Chondrocyte (in vitro differentiated cells): ENCODE measurements around the gene NPTX2. TPM values are rescaled to one million over a fixed set of nuclear protein-coding genes. Genes with fewer than 3 reads are reported as not detected.
"Not testable (repeated sequence)": the region's sequence is repeated elsewhere in the genome, so short reads cannot be mapped to it uniquely, and the experiment has no call there.

Experiments
- DNase-seq: peaks from one replicate; pipeline ENCODE4 v3.0.0; 2021; ENCODE audit warnings: mixed read lengths, low spot score
- H3K27ac Mint-ChIP-seq: one replicate; pipeline ENCODE4 v1.8.0; 2021; ENCODE audit warnings: mild to moderate bottlenecking, moderate library complexity, mixed read lengths; ENCODE audit not compliant: unreplicated experiment
- H3K27me3 Mint-ChIP-seq: 2 replicates; pipeline ENCODE4 v1.8.0; 2021; ENCODE audit warnings: low read depth, mixed read lengths
- H3K36me3 Mint-ChIP-seq: 2 replicates; pipeline ENCODE4 v1.8.0; 2021; ENCODE audit warnings: low read depth, mixed read lengths
- H3K4me1 Mint-ChIP-seq: 2 replicates; pipeline ENCODE4 v1.8.0; 2021; ENCODE audit warnings: low read depth, mild to moderate bottlenecking, mixed read lengths
- H3K4me3 Mint-ChIP-seq: one replicate; pipeline ENCODE4 v1.8.0; 2021; ENCODE audit warnings: mild to moderate bottlenecking, moderate library complexity, mixed read lengths; ENCODE audit not compliant: unreplicated experiment
- H3K9me3 Mint-ChIP-seq: 2 replicates; pipeline ENCODE4 v1.8.0; 2021; ENCODE audit warnings: low read depth, mixed read lengths
- total RNA-seq: library from RNA; stranded (reverse); gene quantifications from 3 replicates; pipeline ENCODE4 v1.2.1, GENCODE V29; 2021
- TF ChIP-seq, protein P1 (sequence below): fragments of 200-600 bp; sonication (generic); IDR thresholded peaks from 2 replicates; pipeline ENCODE4 v1.5.0; 2021; ENCODE audit warnings: antibody characterized with exemption, mild to moderate bottlenecking, moderate library complexity

Gene NPTX2
- total RNA-seq, 1 donor from 2014 or later, result 5.5 TPM

DNA sequence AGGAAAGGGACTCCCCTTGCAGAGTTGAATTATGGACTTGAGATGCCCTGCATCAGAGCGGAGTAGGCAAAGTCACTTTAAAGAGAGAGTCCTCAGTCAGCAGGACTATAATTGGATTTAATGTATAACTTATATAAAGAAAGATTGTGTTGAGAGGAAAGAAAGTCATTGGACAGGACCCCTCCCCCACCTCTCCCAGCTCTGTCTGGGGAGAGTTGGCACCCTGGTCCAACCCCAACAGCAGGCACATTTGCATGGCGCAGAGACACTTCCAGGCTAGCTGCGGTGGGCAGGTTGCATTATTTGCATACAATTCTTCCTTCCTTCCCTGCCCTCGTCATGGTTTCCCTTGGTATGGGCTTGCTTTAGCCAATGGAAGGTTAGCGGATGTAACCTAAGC, 46.1 kb upstream of the NPTX2 start:
- peaks cover 22% of the 10 kb centered on the region for H3K4me1 Mint-ChIP-seq
- TF ChIP-seq, protein P1, sequence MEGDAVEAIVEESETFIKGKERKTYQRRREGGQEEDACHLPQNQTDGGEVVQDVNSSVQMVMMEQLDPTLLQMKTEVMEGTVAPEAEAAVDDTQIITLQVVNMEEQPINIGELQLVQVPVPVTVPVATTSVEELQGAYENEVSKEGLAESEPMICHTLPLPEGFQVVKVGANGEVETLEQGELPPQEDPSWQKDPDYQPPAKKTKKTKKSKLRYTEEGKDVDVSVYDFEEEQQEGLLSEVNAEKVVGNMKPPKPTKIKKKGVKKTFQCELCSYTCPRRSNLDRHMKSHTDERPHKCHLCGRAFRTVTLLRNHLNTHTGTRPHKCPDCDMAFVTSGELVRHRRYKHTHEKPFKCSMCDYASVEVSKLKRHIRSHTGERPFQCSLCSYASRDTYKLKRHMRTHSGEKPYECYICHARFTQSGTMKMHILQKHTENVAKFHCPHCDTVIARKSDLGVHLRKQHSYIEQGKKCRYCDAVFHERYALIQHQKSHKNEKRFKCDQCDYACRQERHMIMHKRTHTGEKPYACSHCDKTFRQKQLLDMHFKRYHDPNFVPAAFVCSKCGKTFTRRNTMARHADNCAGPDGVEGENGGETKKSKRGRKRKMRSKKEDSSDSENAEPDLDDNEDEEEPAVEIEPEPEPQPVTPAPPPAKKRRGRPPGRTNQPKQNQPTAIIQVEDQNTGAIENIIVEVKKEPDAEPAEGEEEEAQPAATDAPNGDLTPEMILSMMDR, result no peak
- peaks cover 2% of the 10 kb centered on the region for H3K36me3 Mint-ChIP-seq
- DNase-seq, result no peak
- no peak overlapping the region for H3K4me3 Mint-ChIP-seq
- peaks cover 21% of the 10 kb centered on the region for H3K9me3 Mint-ChIP-seq
- H3K27me3 Mint-ChIP-seq, result peaks cover 4% of the 10 kb centered on the region
- no peak overlapping the region for H3K27ac Mint-ChIP-seq

DNA sequence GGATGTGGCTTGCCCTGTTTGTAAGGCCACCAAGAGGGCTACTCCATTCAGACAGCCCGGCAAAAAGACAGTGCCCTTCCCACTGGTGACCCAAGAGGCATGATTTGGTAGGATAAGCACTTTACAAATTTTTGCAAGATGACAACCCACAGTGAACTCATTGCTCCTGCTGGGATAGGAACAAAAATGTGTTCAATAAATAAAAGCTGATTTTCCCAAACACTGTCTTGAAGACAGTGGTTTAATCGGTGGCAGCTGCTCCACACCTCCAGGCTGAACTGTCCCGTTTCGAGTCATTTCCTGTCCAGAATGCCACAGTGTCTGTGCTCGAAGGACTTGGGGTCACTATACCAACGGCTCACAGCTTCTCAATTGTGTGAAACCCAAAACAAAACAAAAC, 45.1 kb upstream of the NPTX2 start:
- no peak for DNase-seq
- TF ChIP-seq, protein P1, result no peak
- Mint-ChIP-seq H3K27ac (no peak overlapping the region), H3K27me3 (peaks cover 4% of the 10 kb centered on the region), H3K4me1 (peaks cover 20% of the 10 kb centered on the region), H3K9me3 (peaks cover 30% of the 10 kb centered on the region), H3K36me3 (peaks cover 4% of the 10 kb centered on the region), H3K4me3 (no peak overlapping the region)

DNA sequence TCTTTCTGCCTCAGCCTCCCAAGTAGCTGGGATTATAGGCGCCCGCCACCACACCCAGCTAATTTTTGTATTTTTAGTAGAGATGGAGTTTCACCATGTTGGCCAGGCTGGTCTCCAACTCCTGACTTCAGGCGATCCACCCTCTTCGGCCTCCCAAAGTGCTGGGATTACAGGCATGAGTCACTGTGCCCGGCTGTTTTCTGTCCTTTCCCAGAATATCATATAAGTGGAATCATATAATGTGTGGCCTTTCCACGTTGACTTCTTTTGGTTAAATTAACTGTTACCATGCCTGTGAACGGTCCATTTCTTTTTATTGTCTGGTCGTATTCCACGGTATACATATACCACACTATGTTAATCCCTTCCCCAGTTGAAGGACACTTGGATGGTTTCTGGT, 44.4 kb upstream of the NPTX2 start:
- Mint-ChIP-seq H3K4me1 (peaks cover 19% of the 10 kb centered on the region), H3K9me3 (peaks cover 30% of the 10 kb centered on the region)
- not testable (repeated sequence) for H3K4me3 Mint-ChIP-seq, H3K36me3 Mint-ChIP-seq, DNase-seq, H3K27me3 Mint-ChIP-seq, H3K27ac Mint-ChIP-seq

DNA sequence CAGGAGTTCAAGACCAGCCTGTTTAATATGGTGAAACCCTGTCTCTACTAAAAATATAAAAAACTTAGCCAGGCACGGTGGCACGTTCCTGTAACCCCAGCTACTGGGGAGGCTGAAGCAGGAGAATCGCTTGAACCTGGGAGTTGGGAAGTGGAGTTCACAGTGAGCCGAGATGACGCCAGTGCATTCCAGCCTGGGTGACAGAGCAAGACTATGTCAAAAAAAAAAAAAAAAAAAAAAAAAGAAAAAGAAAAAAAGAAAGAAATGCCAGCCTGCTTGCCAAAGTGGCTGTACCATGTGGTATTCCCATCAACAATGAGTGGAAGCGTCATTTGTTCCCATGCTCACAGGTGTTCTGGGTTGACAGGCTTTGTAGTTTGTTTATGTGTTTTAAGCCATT, 43.3 kb upstream of the NPTX2 start:
- no peak for DNase-seq
- H3K27ac Mint-ChIP-seq, result no peak overlapping the region
- peaks cover 4% of the 10 kb centered on the region for H3K36me3 Mint-ChIP-seq
- peaks cover 19% of the 10 kb centered on the region for H3K4me1 Mint-ChIP-seq
- TF ChIP-seq, protein P1, result no peak
- H3K4me3 Mint-ChIP-seq, result no peak overlapping the region
- H3K9me3 Mint-ChIP-seq, result peaks cover 30% of the 10 kb centered on the region
- H3K27me3 Mint-ChIP-seq, result peaks cover 4% of the 10 kb centered on the region

DNA sequence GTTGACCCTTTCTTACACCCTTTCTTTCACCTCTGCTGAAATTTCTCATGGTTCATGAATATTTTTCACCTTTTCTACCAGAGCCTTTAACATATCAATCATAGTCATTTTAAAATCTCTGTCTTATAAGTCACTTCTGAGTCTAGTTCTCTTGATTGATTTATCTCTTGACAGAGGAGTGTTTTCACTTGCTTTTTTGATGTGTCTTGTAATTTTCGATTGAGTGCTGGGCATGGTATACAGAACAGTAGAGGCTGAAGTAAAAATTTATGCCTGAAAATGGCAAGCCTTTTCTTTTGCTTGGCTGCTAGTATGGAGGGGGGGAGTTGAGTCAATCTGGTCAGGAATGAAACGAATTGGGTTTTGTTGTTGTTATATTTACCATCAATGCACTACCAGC, 41.2 kb upstream of the NPTX2 start:
- Mint-ChIP-seq H3K4me3 (no peak overlapping the region), H3K36me3 (peaks cover 4% of the 10 kb centered on the region), H3K9me3 (peaks cover 30% of the 10 kb centered on the region), H3K4me1 (peaks cover 9% of the 10 kb centered on the region), H3K27ac (no peak overlapping the region), H3K27me3 (peaks cover 8% of the 10 kb centered on the region)
- TF ChIP-seq, protein P1, result no peak
- DNase-seq, result no peak

DNA sequence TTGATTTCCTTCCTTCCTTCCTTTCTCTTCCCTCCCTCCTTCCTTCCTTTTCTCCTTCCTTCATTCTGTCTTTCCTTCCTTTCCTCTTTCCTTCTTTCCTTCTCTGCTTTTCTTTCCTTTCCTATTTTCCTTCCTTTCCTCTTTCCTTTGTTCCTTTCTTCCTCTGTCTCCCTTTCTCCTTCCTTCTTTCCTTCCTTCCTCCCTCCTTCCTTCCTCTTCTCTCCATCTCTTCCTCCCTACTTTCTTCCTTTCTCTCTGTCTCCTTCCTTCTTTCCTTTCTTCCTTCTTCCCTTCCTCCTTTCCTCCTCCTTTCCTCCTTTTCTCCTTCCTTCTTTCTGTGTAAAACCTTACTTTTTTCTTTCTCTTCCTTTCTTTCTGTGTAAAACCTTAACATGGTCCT, 32.3 kb upstream of the NPTX2 start:
- H3K9me3 Mint-ChIP-seq, result peaks cover 17% of the 10 kb centered on the region

More for the DNA sequence above, 32.3 kb upstream of the NPTX2 start:
- Mint-ChIP-seq H3K36me3 (peaks cover 3% of the 10 kb centered on the region), H3K27me3 (peaks cover 23% of the 10 kb centered on the region), H3K4me3 (no peak overlapping the region), H3K4me1 (no peaks in the 10 kb centered on the region), H3K27ac (no peak overlapping the region)
- TF ChIP-seq, protein P1, result no peak
- DNase-seq, result no peak
